Uterus (tissue), 2 donors: ENCODE results near the gene NUTM1.

Experiments
- POLR2A ChIP-seq, 2 donors: fragments of 450-650 bp; IDR thresholded peaks; one replicate each; pipeline ENCODE4 v1.6.1; 2016; ENCODE audit warnings: antibody characterized with exemption in 2 of 2, mild to moderate bottlenecking in 1 of 2, moderate library complexity in 1 of 2
- TF ChIP-seq, protein P1 (sequence below), 4 experiments: fragments of 200-600 bp in 2 of 4; fragments of 450-650 bp in 2 of 4; sonication (generic) in 2 of 4; IDR thresholded peaks; one replicate each; pipeline ENCODE4 v1.5.1; 2016 to 2019; ENCODE audit warnings: antibody characterized with exemption in 4 of 4, mild to moderate bottlenecking in 2 of 4, moderate library complexity in 1 of 4

DNA sequence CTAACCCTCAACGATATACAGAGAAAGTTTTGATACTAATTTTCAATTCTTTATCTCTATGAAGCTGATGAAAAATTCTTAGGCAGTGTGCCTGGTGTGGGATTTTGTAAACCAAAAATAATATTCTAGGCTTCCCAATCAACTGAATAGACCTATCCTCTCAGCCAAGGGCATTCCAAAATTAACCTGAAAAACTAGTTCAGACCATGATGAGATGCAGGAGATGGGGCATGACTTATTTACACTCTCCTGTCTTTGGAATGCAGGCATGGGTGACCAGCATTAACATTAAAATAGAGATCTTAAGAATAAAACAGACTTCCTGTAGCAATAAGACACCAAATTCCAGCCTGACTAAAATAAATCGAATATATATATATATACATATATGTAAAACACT is 31.7 kb downstream of the NUTM1 start:
- TF ChIP-seq, protein P1, sequence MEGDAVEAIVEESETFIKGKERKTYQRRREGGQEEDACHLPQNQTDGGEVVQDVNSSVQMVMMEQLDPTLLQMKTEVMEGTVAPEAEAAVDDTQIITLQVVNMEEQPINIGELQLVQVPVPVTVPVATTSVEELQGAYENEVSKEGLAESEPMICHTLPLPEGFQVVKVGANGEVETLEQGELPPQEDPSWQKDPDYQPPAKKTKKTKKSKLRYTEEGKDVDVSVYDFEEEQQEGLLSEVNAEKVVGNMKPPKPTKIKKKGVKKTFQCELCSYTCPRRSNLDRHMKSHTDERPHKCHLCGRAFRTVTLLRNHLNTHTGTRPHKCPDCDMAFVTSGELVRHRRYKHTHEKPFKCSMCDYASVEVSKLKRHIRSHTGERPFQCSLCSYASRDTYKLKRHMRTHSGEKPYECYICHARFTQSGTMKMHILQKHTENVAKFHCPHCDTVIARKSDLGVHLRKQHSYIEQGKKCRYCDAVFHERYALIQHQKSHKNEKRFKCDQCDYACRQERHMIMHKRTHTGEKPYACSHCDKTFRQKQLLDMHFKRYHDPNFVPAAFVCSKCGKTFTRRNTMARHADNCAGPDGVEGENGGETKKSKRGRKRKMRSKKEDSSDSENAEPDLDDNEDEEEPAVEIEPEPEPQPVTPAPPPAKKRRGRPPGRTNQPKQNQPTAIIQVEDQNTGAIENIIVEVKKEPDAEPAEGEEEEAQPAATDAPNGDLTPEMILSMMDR (IDR thresholded peaks at IDR 0.05), result no peak
- no peak for TF ChIP-seq POLR2A (IDR thresholded peaks at IDR 0.05)
